Measurements from ENCODE around the gene ATAT1. TPM values are rescaled to one million over a fixed set of nuclear protein-coding genes. Genes with fewer than 3 reads are reported as not detected.

ATAT1 gene
- total and polyA plus RNA-seq, 2 of the 13 experiments (the other 11 are each of a cell fraction or from before 2014, with no cell fraction given): 9.2 to 23.6 TPM

DNA sequence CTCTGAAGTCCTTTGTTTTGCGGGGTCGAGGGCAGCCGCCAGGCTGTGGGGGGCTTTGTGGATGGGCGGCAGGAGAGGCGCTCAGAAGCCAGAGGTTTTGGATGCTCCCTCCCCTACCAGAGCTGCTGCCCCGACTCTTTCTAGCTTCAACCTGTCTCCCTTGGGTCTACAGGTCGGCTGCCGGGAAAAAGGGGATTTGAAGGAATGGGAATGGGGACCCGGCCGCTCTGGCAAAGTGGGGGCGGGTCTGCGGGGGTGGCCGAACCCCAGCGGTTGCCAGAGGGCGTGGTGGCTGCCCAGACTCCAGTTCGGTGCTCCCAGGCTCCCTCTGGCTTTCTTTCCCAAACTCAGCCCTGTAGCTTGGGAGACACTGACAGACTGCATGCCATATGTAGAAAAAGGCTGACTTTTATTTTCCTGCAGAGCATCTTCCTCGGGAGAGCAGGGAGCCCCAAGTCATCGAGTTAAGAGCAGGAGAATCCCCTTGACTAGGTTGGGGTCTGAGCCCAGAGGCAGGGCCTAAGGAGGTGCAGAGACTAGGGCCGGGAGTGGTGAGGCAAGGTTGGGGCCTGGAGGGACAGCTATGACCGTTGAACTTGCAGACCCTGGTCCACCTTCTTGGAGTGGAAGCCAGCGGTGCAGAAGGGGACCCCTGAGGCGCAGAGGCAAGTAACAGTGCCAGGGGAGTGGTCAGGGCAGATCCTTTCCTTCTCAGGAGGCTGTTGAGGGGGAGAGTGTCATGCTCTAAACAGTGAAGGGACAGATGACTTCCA lies 61.2 kb downstream of the ATAT1 start (continued):
- TF ChIP-seq, protein P1, sequence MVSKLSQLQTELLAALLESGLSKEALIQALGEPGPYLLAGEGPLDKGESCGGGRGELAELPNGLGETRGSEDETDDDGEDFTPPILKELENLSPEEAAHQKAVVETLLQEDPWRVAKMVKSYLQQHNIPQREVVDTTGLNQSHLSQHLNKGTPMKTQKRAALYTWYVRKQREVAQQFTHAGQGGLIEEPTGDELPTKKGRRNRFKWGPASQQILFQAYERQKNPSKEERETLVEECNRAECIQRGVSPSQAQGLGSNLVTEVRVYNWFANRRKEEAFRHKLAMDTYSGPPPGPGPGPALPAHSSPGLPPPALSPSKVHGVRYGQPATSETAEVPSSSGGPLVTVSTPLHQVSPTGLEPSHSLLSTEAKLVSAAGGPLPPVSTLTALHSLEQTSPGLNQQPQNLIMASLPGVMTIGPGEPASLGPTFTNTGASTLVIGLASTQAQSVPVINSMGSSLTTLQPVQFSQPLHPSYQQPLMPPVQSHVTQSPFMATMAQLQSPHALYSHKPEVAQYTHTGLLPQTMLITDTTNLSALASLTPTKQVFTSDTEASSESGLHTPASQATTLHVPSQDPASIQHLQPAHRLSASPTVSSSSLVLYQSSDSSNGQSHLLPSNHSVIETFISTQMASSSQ (IDR thresholded peaks at IDR 0.05; ENCODE audit: low read depth): no peak
- TF ChIP-seq, protein P1 (CRISPR knock-in tag; IDR thresholded peaks at IDR 0.05; ENCODE audit: borderline replicate concordance): no peak
- TF ChIP-seq TSC22D2 (CRISPR knock-in tag; IDR thresholded peaks at IDR 0.05; ENCODE audit: borderline replicate concordance) (no peak), ZMYM2 (CRISPR knock-in tag; IDR thresholded peaks at IDR 0.05) (no peak), SSRP1 (CRISPR knock-in tag; IDR thresholded peaks at IDR 0.05) (no peak), ZNF44 (CRISPR knock-in tag; IDR thresholded peaks at IDR 0.05) (0 out of 2 replicates have a peak, but pooled peaks have one; percentile 5), PITX1 (CRISPR knock-in tag; IDR thresholded peaks at IDR 0.05) (no peak), NFIC (IDR thresholded peaks at IDR 0.05; ENCODE audit: low read length) (no peak), MEIS1 (CRISPR knock-in tag; IDR thresholded peaks at IDR 0.05; ENCODE audit: borderline replicate concordance) (no peak), ZNF12 (CRISPR knock-in tag; IDR thresholded peaks at IDR 0.05) (no peak), ZNF629 (CRISPR knock-in tag; conservative IDR thresholded peaks at IDR 0.05) (no peak), CBX2 (IDR thresholded peaks at IDR 0.05; ENCODE audit: low read depth, low read length) (no peak), CBX2 (CRISPR knock-in tag; IDR thresholded peaks at IDR 0.05; ENCODE audit: low read depth) (no peak), ZNF781 (CRISPR knock-in tag; IDR thresholded peaks at IDR 0.05; ENCODE audit: borderline replicate concordance, not compliant biosample characterization) (no peak), HNRNPL (IDR thresholded peaks at IDR 0.05; ENCODE audit: low read depth, low read length) (no peak), NRL (CRISPR knock-in tag; IDR thresholded peaks at IDR 0.05; ENCODE audit: borderline replicate concordance) (peak; percentile 56; the same call in 1 of the 2 replicates), ZNF432 (CRISPR knock-in tag; IDR thresholded peaks at IDR 0.05; ENCODE audit: borderline replicate concordance) (no peak)
- TF ChIP-seq, protein P2, sequence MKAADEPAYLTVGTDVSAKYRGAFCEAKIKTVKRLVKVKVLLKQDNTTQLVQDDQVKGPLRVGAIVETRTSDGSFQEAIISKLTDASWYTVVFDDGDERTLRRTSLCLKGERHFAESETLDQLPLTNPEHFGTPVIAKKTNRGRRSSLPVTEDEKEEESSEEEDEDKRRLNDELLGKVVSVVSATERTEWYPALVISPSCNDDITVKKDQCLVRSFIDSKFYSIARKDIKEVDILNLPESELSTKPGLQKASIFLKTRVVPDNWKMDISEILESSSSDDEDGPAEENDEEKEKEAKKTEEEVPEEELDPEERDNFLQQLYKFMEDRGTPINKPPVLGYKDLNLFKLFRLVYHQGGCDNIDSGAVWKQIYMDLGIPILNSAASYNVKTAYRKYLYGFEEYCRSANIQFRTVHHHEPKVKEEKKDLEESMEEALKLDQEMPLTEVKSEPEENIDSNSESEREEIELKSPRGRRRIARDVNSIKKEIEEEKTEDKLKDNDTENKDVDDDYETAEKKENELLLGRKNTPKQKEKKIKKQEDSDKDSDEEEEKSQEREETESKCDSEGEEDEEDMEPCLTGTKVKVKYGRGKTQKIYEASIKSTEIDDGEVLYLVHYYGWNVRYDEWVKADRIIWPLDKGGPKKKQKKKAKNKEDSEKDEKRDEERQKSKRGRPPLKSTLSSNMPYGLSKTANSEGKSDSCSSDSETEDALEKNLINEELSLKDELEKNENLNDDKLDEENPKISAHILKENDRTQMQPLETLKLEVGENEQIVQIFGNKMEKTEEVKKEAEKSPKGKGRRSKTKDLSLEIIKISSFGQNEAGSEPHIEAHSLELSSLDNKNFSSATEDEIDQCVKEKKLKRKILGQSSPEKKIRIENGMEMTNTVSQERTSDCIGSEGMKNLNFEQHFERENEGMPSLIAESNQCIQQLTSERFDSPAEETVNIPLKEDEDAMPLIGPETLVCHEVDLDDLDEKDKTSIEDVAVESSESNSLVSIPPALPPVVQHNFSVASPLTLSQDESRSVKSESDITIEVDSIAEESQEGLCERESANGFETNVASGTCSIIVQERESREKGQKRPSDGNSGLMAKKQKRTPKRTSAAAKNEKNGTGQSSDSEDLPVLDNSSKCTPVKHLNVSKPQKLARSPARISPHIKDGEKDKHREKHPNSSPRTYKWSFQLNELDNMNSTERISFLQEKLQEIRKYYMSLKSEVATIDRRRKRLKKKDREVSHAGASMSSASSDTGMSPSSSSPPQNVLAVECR (CRISPR knock-in tag; IDR thresholded peaks at IDR 0.05; ENCODE audit: borderline replicate concordance): peak; percentile 4; the same call in 1 of the 2 replicates
- TF ChIP-seq, protein P3, sequence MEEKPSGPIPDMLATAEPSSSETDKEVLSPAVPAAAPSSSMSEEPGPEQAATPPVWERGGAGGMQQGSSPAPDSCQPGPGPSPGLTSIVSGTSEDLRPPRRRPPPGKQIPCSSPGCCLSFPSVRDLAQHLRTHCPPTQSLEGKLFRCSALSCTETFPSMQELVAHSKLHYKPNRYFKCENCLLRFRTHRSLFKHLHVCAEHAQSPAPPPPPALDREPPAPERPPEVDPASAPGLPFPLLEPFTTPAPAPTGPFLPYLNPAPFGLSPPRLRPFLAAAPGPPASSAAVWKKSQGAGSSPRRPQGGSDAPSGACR (CRISPR knock-in tag; IDR thresholded peaks at IDR 0.05): no peak
- TF ChIP-seq, protein P4, sequence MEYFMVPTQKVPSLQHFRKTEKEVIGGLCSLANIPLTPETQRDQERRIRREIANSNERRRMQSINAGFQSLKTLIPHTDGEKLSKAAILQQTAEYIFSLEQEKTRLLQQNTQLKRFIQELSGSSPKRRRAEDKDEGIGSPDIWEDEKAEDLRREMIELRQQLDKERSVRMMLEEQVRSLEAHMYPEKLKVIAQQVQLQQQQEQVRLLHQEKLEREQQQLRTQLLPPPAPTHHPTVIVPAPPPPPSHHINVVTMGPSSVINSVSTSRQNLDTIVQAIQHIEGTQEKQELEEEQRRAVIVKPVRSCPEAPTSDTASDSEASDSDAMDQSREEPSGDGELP (IDR thresholded peaks at IDR 0.05; ENCODE audit: borderline replicate concordance, low read depth): no peak
